ENCODE data around the gene GPHN.

GRCh38 chr14:66623838-66624237 is 115.9 kb downstream of the GPHN start:
- TF ChIP-seq, protein P1, sequence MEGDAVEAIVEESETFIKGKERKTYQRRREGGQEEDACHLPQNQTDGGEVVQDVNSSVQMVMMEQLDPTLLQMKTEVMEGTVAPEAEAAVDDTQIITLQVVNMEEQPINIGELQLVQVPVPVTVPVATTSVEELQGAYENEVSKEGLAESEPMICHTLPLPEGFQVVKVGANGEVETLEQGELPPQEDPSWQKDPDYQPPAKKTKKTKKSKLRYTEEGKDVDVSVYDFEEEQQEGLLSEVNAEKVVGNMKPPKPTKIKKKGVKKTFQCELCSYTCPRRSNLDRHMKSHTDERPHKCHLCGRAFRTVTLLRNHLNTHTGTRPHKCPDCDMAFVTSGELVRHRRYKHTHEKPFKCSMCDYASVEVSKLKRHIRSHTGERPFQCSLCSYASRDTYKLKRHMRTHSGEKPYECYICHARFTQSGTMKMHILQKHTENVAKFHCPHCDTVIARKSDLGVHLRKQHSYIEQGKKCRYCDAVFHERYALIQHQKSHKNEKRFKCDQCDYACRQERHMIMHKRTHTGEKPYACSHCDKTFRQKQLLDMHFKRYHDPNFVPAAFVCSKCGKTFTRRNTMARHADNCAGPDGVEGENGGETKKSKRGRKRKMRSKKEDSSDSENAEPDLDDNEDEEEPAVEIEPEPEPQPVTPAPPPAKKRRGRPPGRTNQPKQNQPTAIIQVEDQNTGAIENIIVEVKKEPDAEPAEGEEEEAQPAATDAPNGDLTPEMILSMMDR (IDR thresholded peaks at IDR 0.05): no peak
- no peak for TF ChIP-seq POLR2AphosphoS5 (IDR thresholded peaks at IDR 0.05)
